WTC11 (cell line): ENCODE measurements around the gene GAL3ST3.

Experiments
- ATF1 ChIP-seq: sonication (generic); formaldehyde crosslinking; IDR thresholded peaks from 2 replicates; pipeline ENCODE4 v1.8.1; 2023; ENCODE audit warnings: mild to moderate bottlenecking, moderate library complexity, missing genetic modification reagents
- CREB1 ChIP-seq: sonication (generic); formaldehyde crosslinking; IDR thresholded peaks from 2 replicates; pipeline ENCODE4 v1.8.0; 2023; ENCODE audit warnings: mild to moderate bottlenecking, missing genetic modification reagents
- ETV6 ChIP-seq: sonication (generic); formaldehyde crosslinking; IDR thresholded peaks from 2 replicates; pipeline ENCODE4 v1.8.1; 2022; ENCODE audit warnings: mild to moderate bottlenecking, missing genetic modification reagents
- JAZF1 ChIP-seq: fragments of 250-450 bp; sonication (Bioruptor Pico); IDR thresholded peaks from 2 replicates; pipeline ENCODE4 v1.9.0; 2021; ENCODE audit warnings: moderate library complexity, mild to moderate bottlenecking, inconsistent platforms
- NFATC4 ChIP-seq: fragments of 250-450 bp; sonication (Bioruptor Pico); IDR thresholded peaks from 2 replicates; pipeline ENCODE4 v1.9.0; 2021; ENCODE audit warnings: mild to moderate bottlenecking
- TCF7 ChIP-seq: sonication (generic); formaldehyde crosslinking; IDR thresholded peaks from 2 replicates; pipeline ENCODE4 v1.8.0; 2022; ENCODE audit warnings: mild to moderate bottlenecking, low read depth, missing genetic modification reagents, moderate library complexity
- TEAD4 ChIP-seq: sonication (generic); formaldehyde crosslinking; IDR thresholded peaks from 2 replicates; pipeline ENCODE4 v1.8.0; 2022; ENCODE audit warnings: mild to moderate bottlenecking, missing genetic modification reagents
- ZBTB21 ChIP-seq: sonication (generic); formaldehyde crosslinking; IDR thresholded peaks from 2 replicates; pipeline ENCODE4 v1.8.1; 2023; ENCODE audit warnings: mild to moderate bottlenecking, missing genetic modification reagents, borderline replicate concordance
- TF ChIP-seq, protein P1 (sequence below): sonication (generic); formaldehyde crosslinking; IDR thresholded peaks from 2 replicates; pipeline ENCODE4 v1.8.0; 2022; ENCODE audit warnings: mild to moderate bottlenecking, missing genetic modification reagents
- TF ChIP-seq, protein P2 (sequence below): fragments of 200-600 bp; IDR thresholded peaks from 2 replicates; pipeline ENCODE4 v1.8.0; 2022; ENCODE audit warnings: antibody characterized with exemption

DNA sequence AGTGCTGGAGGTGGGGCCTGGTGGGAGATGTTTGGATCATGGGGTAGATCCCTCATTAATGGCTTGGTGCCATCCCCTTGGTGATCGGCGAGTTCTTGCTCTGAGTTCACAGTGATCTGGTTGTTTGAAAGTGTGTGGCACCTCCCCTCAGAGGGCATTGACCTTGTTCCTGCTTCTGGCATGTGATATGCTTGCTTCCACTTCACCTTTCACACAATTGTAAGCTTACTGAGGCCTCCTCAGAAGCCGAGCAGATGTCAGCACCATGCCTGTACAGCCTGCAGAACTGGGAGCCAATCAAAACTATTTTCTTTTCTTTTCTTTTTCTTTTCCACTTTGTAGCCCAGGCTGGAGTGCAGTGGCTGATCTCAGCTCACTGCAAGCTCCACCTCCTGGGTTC is 11.6 kb downstream of the GAL3ST3 start:
- TF ChIP-seq, protein P1, sequence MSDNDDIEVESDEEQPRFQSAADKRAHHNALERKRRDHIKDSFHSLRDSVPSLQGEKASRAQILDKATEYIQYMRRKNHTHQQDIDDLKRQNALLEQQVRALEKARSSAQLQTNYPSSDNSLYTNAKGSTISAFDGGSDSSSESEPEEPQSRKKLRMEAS (CRISPR knock-in tag), result no peak
- no peak for TF ChIP-seq NFATC4 (CRISPR knock-in tag)
- TF ChIP-seq ATF1 (CRISPR knock-in tag), result no peak
- TF ChIP-seq, protein P2, sequence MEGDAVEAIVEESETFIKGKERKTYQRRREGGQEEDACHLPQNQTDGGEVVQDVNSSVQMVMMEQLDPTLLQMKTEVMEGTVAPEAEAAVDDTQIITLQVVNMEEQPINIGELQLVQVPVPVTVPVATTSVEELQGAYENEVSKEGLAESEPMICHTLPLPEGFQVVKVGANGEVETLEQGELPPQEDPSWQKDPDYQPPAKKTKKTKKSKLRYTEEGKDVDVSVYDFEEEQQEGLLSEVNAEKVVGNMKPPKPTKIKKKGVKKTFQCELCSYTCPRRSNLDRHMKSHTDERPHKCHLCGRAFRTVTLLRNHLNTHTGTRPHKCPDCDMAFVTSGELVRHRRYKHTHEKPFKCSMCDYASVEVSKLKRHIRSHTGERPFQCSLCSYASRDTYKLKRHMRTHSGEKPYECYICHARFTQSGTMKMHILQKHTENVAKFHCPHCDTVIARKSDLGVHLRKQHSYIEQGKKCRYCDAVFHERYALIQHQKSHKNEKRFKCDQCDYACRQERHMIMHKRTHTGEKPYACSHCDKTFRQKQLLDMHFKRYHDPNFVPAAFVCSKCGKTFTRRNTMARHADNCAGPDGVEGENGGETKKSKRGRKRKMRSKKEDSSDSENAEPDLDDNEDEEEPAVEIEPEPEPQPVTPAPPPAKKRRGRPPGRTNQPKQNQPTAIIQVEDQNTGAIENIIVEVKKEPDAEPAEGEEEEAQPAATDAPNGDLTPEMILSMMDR, result no peak
- no peak for TF ChIP-seq ETV6
- no peak for TF ChIP-seq JAZF1 (CRISPR knock-in tag)
- TF ChIP-seq ZBTB21, result no peak
- TF ChIP-seq TCF7 (CRISPR knock-in tag), result no peak
- TF ChIP-seq CREB1 (CRISPR knock-in tag), result no peak
- TF ChIP-seq TEAD4 (CRISPR knock-in tag), result no peak
